GM21526 (cell line): ENCODE results near the gene KISS1R.

Experiments
- ATAC-seq: cut with Tn5 transposase; IDR thresholded peaks from one replicate; pipeline ENCODE4 v1.9.1; 2021; ENCODE audit warnings: moderate library complexity; ENCODE audit not compliant: unreplicated experiment, low FRiP score

The KISS1R gene

GRCh38 chr19:899336-900042 is 17.6 kb upstream of the KISS1R start:
- no peak for ATAC-seq

GRCh38 chr19:900043-900301 is 17.2 kb upstream of the KISS1R start:
- no peak for ATAC-seq

GRCh38 chr19:900302-901111 is 16.6 kb upstream of the KISS1R start:
- ATAC-seq, result no peak

GRCh38 chr19:901216-902092 is 15.7 kb upstream of the KISS1R start:
- no peak for ATAC-seq

GRCh38 chr19:902093-902370 is 15.1 kb upstream of the KISS1R start:
- no peak for ATAC-seq

GRCh38 chr19:902446-903226 is 14.5 kb upstream of the KISS1R start:
- ATAC-seq, result no peak

- no peak for ATAC-seq
These were observed 13.8 kb upstream of the KISS1R start for GRCh38 chr19:903266-903797.

GRCh38 chr19:904545-904944 is 12.6 kb upstream of the KISS1R start:
- no peak for ATAC-seq

- ATAC-seq, result no peak
These were observed 10.7 kb upstream of the KISS1R start for GRCh38 chr19:906480-906879.

GRCh38 chr19:907183-907853 is 9.8 kb upstream of the KISS1R start:
- ATAC-seq, result no peak

- ATAC-seq, result no peak
These were observed 5.7 kb upstream of the KISS1R start for GRCh38 chr19:911197-912033.

GRCh38 chr19:912181-913079 is 4.7 kb upstream of the KISS1R start:
- ATAC-seq, result no peak

- ATAC-seq, result peak; percentile 49
These were observed 3.9 kb upstream of the KISS1R start, which contains the start of gene R3HDM4 for GRCh38 chr19:913080-913748. TSS of gene R3HDM4 (minus strand) at chr19:913219. CDS start at chr19:913157, 62 bp downstream.

GRCh38 chr19:916645-917322 is 349 bp upstream of the KISS1R start:
- no peak for ATAC-seq

GRCh38 chr19:918152-918437 is 962 bp downstream of the KISS1R start:
- ATAC-seq, result no peak

- ATAC-seq, result no peak
These were observed 1.5 kb downstream of the KISS1R start for GRCh38 chr19:918481-919198.
